Measurements from ENCODE around the gene ARMH4. TPM values are rescaled to one million over a fixed set of nuclear protein-coding genes. Genes with fewer than 3 reads are reported as not detected.

The ARMH4 gene
- total and polyA plus RNA-seq, 4 donors = 15.4 to 39.8 (median 26.0) TPM

DNA sequence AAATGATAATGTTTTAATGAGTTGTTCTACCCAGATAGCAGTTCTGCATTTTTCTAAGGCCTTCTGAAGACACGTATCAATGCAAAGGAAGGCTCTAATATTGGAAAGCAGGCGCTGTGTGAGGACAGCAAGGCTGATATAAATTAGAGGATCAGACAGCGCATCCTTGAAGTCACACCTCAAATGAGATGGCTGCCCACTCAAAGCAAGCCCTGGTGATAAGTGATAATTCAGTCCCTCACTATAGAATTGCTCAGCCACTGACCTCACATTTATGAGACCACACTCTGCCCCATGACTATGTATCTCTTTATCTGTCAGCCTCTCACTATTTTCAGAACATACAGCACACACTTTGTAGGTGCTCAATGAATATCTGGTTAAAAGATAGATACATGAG, 62.4 kb downstream of the ARMH4 start:
- no peaks in the 10 kb centered on the region for H3K27me3 ChIP-seq (ENCODE audit: control insufficient read depth, insufficient read depth, low read length)
- no peak overlapping the region for H3K27ac ChIP-seq (ENCODE audit: low read depth, low read length)
- H3K9me3 ChIP-seq (ENCODE audit: control insufficient read depth, insufficient read depth, low read length) = no peaks in the 10 kb centered on the region
- no peaks in the 10 kb centered on the region for H3K4me1 ChIP-seq (ENCODE audit: control insufficient read depth, insufficient read depth, low read length)
- no peak for DNase-seq (ENCODE audit: low read depth in 4 of 6, low spot score in 6 of 6)
- H3K4me3 ChIP-seq (ENCODE audit: low read depth, low read length) = no peak overlapping the region
- H3K36me3 ChIP-seq (ENCODE audit: control insufficient read depth, insufficient read depth, low read length) = no peaks in the 10 kb centered on the region
- WGBS (ENCODE audit: insufficient coverage) = 100% methylated on average over 1 of the region's 3 CpGs

DNA sequence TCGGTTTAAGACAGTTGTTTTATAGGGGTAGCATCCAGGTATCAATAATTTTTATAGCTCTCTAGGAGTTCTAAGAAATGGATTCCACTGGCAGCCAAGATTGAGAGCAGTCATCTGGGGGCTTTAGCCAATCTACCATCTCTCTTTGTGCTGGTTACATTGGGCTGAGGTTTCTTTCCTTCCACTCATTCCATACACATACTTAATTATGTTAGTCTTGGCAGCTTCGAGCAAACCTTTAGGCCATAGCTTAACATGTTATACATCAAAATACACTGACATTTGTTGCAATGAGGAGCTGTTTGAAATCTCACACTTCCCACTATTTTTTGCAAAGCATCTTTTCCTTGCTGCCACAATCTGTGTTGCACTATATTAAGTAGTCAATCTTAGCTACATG, 63.1 kb downstream of the ARMH4 start:
- Histone ChIP-seq H3K4me3 (ENCODE audit: low read depth, low read length) (no peak overlapping the region), H3K9me3 (ENCODE audit: control insufficient read depth, insufficient read depth, low read length) (no peaks in the 10 kb centered on the region), H3K36me3 (ENCODE audit: control insufficient read depth, insufficient read depth, low read length) (no peaks in the 10 kb centered on the region), H3K4me1 (ENCODE audit: control insufficient read depth, insufficient read depth, low read length) (no peaks in the 10 kb centered on the region), H3K27ac (ENCODE audit: low read depth, low read length) (no peak overlapping the region), H3K27me3 (ENCODE audit: control insufficient read depth, insufficient read depth, low read length) (no peaks in the 10 kb centered on the region)
- 100% methylated on average over 1 of the region's 2 CpGs for WGBS (ENCODE audit: insufficient coverage)
- DNase-seq (ENCODE audit: low read depth in 4 of 6, low spot score in 6 of 6) = peak in 1 of 6 donors; percentile 21

DNA sequence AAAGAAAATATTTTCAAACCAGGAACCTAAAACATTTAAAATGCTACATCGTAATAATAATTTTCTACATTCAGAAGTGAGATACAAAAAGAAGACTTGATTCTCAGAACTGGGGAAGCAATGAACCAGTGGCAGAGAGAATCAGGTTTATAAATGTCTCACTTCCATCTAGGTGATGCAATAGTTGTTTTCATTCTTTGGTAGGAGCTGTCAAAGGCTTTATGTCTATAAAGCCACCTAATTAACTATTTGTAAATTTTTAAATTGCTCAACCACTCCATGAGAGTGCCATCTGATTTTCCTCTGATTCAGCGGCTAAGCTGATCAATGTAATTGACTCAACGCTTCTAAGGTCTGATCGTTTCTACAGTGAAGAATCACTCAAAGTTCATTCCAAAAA, 66.1 kb downstream of the ARMH4 start:
- Histone ChIP-seq H3K9me3 (ENCODE audit: control insufficient read depth, insufficient read depth, low read length) (no peaks in the 10 kb centered on the region), H3K27me3 (ENCODE audit: control insufficient read depth, insufficient read depth, low read length) (no peaks in the 10 kb centered on the region), H3K4me3 (ENCODE audit: low read depth, low read length) (no peak overlapping the region), H3K4me1 (ENCODE audit: control insufficient read depth, insufficient read depth, low read length) (no peaks in the 10 kb centered on the region), H3K27ac (ENCODE audit: low read depth, low read length) (no peak overlapping the region), H3K36me3 (ENCODE audit: control insufficient read depth, insufficient read depth, low read length) (no peaks in the 10 kb centered on the region)
- DNase-seq (ENCODE audit: low read depth in 4 of 6, low spot score in 6 of 6) = no peak
- WGBS (ENCODE audit: insufficient coverage) = no CpG with 5 or more reads among the region's 4 CpGs

DNA sequence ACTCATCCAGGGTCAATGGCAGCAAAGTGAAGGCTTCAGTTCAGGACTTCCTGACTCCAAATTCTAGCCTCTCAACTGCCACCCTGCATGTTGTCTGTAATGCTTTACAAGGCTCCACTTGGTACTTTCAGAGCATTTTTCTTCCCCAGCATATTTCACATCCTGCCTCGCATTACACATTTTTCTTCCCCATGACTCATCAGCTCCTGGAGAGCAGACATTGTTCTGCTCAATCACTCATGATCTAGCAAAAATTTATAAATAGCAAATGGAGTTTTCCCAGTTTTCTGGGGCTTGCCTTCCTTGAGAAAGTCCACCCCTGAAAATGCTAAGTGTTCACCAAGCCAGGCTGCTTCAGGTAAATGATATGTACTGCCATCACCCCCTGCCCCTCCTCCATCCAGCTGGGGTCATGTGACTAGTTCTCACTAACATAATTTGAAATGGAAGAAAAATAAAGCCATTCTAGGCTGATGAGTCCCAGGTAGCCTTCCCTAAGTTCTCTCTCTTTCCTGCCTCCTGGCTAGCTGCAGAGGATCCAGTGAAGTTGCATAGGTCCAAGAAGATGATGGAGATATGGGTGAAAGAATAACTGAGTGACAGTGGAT, 69.4 kb downstream of the ARMH4 start:
- Histone ChIP-seq H3K27me3 (ENCODE audit: control insufficient read depth, insufficient read depth, low read length) (no peaks in the 10 kb centered on the region), H3K4me1 (ENCODE audit: control insufficient read depth, insufficient read depth, low read length) (no peaks in the 10 kb centered on the region), H3K36me3 (ENCODE audit: control insufficient read depth, insufficient read depth, low read length) (no peaks in the 10 kb centered on the region), H3K4me3 (ENCODE audit: low read depth, low read length) (no peak overlapping the region), H3K9me3 (ENCODE audit: control insufficient read depth, insufficient read depth, low read length) (no peaks in the 10 kb centered on the region), H3K27ac (ENCODE audit: low read depth, low read length) (peak overlapping the region; percentile 8)
- no peak for DNase-seq (ENCODE audit: low read depth in 4 of 6, low spot score in 6 of 6)
- no CpG with 5 or more reads among the region's 1 CpG for WGBS (ENCODE audit: insufficient coverage)

DNA sequence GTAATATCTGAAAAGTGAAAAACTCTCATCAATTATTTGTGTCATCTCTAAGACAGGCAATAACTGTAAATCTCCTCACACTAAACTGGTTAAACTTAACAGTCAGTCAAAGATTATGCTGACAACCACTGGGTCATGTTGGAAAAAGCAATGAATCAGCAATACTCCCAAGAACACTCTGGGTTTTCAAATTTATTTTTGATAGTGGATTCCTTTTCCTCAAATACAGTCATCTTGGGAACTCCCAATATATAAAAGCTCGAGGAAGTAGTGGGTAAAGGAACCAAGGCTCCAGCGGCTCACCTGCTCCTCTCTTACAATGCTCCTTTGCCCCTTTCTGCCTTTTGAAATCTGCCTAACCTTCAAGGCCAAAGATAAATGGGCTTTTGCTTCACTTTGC, 70.0 kb downstream of the ARMH4 start:
- no CpG with 5 or more reads among the region's 2 CpGs for WGBS (ENCODE audit: insufficient coverage)
- H3K9me3 ChIP-seq (ENCODE audit: control insufficient read depth, insufficient read depth, low read length) = no peaks in the 10 kb centered on the region
- H3K4me1 ChIP-seq (ENCODE audit: control insufficient read depth, insufficient read depth, low read length) = no peaks in the 10 kb centered on the region
- no peak overlapping the region for H3K27ac ChIP-seq (ENCODE audit: low read depth, low read length)
- H3K36me3 ChIP-seq (ENCODE audit: control insufficient read depth, insufficient read depth, low read length) = no peaks in the 10 kb centered on the region
- no peaks in the 10 kb centered on the region for H3K27me3 ChIP-seq (ENCODE audit: control insufficient read depth, insufficient read depth, low read length)
- H3K4me3 ChIP-seq (ENCODE audit: low read depth, low read length) = no peak overlapping the region
- DNase-seq (ENCODE audit: low read depth in 4 of 6, low spot score in 6 of 6) = no peak

DNA sequence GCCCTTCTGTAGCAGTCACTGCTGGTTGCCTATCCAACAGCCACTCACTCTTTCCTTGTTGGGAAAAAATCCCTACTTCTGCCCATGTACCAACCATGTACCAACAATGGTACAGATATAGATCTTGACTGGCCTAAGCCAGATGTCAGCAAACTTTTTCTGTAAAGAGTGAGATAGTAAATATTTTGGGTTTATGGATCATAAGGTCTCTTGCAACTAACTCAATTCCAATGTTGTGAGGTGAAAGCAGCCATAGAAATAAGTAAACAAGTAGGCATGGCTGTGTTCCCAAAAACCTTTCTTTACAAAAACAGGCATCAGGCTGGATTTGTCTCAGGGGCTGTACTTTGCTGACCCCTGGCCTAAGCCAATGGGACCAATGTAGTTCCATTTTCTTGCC, 73.5 kb downstream of the ARMH4 start:
- H3K36me3 ChIP-seq (ENCODE audit: control insufficient read depth, insufficient read depth, low read length) = no peaks in the 10 kb centered on the region
- no peaks in the 10 kb centered on the region for H3K4me1 ChIP-seq (ENCODE audit: control insufficient read depth, insufficient read depth, low read length)
- H3K27ac ChIP-seq (ENCODE audit: low read depth, low read length) = no peak overlapping the region
- H3K4me3 ChIP-seq (ENCODE audit: low read depth, low read length) = no peak overlapping the region
- H3K27me3 ChIP-seq (ENCODE audit: control insufficient read depth, insufficient read depth, low read length) = no peaks in the 10 kb centered on the region
- H3K9me3 ChIP-seq (ENCODE audit: control insufficient read depth, insufficient read depth, low read length) = no peaks in the 10 kb centered on the region
- no peak for DNase-seq (ENCODE audit: low read depth in 4 of 6, low spot score in 6 of 6)

DNA sequence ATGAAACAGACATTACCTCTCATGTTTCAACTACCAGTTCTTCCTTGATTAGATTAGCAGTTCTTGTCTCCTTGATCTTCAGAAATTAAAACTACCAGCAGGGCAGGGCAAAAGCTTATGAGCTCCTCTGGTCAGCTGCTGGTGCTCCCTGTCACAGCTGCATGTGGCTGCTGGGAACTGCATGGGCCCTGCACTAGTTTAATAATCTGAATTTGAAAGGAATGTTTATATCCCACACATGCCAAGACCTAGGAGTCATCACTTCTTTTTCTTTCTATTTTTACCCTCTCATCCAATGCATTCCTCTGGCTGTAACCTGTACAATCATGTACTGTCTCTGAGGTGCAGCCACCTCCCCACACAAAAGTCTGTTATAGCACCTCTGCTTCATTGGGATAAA, 73.9 kb downstream of the ARMH4 start:
- Histone ChIP-seq H3K36me3 (ENCODE audit: control insufficient read depth, insufficient read depth, low read length) (no peaks in the 10 kb centered on the region), H3K9me3 (ENCODE audit: control insufficient read depth, insufficient read depth, low read length) (no peaks in the 10 kb centered on the region), H3K4me1 (ENCODE audit: control insufficient read depth, insufficient read depth, low read length) (no peaks in the 10 kb centered on the region), H3K27ac (ENCODE audit: low read depth, low read length) (no peak overlapping the region), H3K27me3 (ENCODE audit: control insufficient read depth, insufficient read depth, low read length) (no peaks in the 10 kb centered on the region), H3K4me3 (ENCODE audit: low read depth, low read length) (no peak overlapping the region)
- DNase-seq (ENCODE audit: low read depth in 4 of 6, low spot score in 6 of 6) = no peak

DNA sequence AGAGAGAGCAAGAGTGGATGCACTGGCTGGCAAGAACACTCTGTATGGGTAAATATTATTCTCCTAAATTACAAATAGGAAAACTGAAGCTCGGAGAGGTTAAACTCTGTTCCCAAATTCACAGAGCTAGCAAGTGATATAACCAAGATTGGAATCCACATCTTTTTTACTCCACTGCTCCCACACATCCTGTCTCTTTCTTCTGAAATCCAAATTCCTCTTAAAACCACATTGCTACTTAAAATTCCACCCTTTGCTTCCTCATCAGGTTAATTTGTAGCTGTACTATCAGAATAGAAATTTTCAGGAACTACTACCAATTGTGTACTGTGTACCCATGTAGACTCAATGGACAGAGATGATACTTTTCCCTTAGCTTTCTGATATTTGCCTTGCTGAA, 74.4 kb downstream of the ARMH4 start:
- no peaks in the 10 kb centered on the region for H3K9me3 ChIP-seq (ENCODE audit: control insufficient read depth, insufficient read depth, low read length)
- no CpG with 5 or more reads among the region's 1 CpG for WGBS (ENCODE audit: insufficient coverage)
- H3K4me3 ChIP-seq (ENCODE audit: low read depth, low read length) = no peak overlapping the region
- H3K4me1 ChIP-seq (ENCODE audit: control insufficient read depth, insufficient read depth, low read length) = no peaks in the 10 kb centered on the region
- no peaks in the 10 kb centered on the region for H3K36me3 ChIP-seq (ENCODE audit: control insufficient read depth, insufficient read depth, low read length)
- no peak overlapping the region for H3K27ac ChIP-seq (ENCODE audit: low read depth, low read length)
- H3K27me3 ChIP-seq (ENCODE audit: control insufficient read depth, insufficient read depth, low read length) = no peaks in the 10 kb centered on the region
- no peak for DNase-seq (ENCODE audit: low read depth in 4 of 6, low spot score in 6 of 6)

DNA sequence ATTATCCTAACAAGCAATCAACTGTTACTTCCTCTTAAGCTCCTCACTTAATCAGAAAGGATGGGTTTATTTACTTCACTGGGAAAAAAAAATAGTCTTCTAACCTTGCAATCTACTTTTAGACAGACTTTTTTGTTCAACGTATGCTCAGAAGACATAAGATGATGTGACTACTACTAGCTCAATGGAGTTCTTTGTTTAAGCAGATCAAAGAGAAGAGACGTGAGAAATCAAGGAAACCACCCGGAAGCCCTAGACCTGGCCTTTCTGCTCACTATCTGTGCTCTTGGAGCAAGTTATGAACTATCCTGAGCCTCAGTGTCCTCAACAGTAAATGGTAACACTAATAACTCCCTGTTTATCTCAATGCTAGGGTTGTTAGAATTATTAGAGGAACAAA, 78.5 kb downstream of the ARMH4 start:
- H3K4me1 ChIP-seq (ENCODE audit: control insufficient read depth, insufficient read depth, low read length) = peaks cover 4% of the 10 kb centered on the region
- H3K36me3 ChIP-seq (ENCODE audit: control insufficient read depth, insufficient read depth, low read length) = no peaks in the 10 kb centered on the region
- H3K27ac ChIP-seq (ENCODE audit: low read depth, low read length) = no peak overlapping the region
- H3K4me3 ChIP-seq (ENCODE audit: low read depth, low read length) = no peak overlapping the region
- no peaks in the 10 kb centered on the region for H3K27me3 ChIP-seq (ENCODE audit: control insufficient read depth, insufficient read depth, low read length)
- no peak for DNase-seq (ENCODE audit: low read depth in 4 of 6, low spot score in 6 of 6)
- no peaks in the 10 kb centered on the region for H3K9me3 ChIP-seq (ENCODE audit: control insufficient read depth, insufficient read depth, low read length)
- no CpG with 5 or more reads among the region's 3 CpGs for WGBS (ENCODE audit: insufficient coverage)

DNA sequence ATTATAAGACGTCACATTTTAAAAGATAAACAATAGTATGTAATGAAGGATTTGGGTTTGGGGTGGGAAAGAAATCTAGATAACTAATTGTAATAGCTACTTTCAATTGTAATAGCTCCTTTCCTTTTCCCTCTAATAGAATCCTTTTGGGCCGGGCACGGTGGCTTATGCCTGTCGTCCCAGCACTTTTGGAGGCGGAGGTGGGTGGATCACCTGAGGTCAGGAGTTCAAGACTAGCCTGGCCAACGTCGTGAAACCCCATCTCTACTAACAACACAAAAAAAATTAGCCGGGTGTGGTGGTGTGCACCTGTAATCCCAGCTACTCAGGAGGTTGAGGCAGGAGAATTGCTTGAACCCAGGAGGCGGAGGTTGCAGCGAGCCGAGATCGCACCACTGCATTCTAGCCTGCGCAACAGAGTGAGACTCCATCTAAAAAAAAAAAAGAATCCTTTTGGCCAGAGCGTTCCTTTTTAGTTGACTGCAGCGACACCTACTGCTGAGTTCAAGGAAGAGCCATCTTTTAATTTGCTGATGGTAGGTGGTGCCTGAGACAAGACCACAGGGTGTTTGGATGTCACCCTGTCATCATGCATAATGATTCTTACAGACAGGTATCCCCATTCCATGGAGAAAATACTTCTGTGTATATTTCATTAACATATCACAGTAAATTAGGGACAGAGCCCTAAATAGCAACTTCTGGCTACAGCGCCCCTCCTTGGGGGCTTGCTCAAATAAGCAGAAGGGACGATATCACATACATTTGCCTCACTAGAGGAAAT, 79.5 kb downstream of the ARMH4 start:
- WGBS (ENCODE audit: insufficient coverage) = 0% methylated on average over 2 of the region's 17 CpGs
- DNase-seq (ENCODE audit: low read depth in 4 of 6, low spot score in 6 of 6) = peak; percentile 28 to 94 (median 65)

More for the DNA sequence above, 79.5 kb downstream of the ARMH4 start:
- Histone ChIP-seq H3K27me3 (ENCODE audit: control insufficient read depth, insufficient read depth, low read length) (no peaks in the 10 kb centered on the region), H3K4me1 (ENCODE audit: control insufficient read depth, insufficient read depth, low read length) (peaks cover 4% of the 10 kb centered on the region), H3K9me3 (ENCODE audit: control insufficient read depth, insufficient read depth, low read length) (no peaks in the 10 kb centered on the region), H3K36me3 (ENCODE audit: control insufficient read depth, insufficient read depth, low read length) (no peaks in the 10 kb centered on the region), H3K4me3 (ENCODE audit: low read depth, low read length) (no peak overlapping the region), H3K27ac (ENCODE audit: low read depth, low read length) (no peak overlapping the region)

Data from spinal cord (tissue), 10 donors.